HG03575 (cell line): Measurements from ENCODE around the gene PEX7.
"Not testable (repeated sequence)": the region's sequence is repeated elsewhere in the genome, so short reads cannot be mapped to it uniquely, and the experiment has no call there.

Experiments used
- ATAC-seq: cut with Tn5 transposase; IDR thresholded peaks from one replicate; pipeline ENCODE4 v1.9.1; 2021; ENCODE audit not compliant: unreplicated experiment, insufficient number of reproducible peaks, low FRiP score; ENCODE audit errors: extremely low read depth

Gene PEX7

DNA sequence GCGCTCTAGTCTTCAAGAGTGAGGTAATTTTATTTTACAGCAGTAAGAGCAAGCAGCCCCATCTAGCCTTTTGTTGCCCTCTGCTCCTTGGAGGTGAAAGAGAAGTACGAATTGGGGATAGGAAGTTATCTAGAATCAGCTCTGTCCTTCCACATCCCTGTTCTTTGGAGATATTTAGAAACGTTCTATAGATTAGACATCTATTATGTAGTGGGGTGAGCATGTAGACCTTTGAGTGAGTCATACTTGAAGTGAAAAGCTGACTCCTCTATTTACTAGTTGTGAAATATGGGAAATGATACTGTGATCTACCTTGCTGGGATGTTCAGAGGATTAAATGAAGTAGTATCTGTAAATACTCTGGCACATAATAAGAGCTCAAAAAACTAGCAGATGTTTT is 63.7 kb downstream of the PEX7 start:
- ATAC-seq = no peak

- no peak for ATAC-seq
These were observed 65.6 kb downstream of the PEX7 start for GRCh38 chr6:136887953-136888352.

- ATAC-seq = no peak
These were observed 67.1 kb downstream of the PEX7 start for GRCh38 chr6:136889271-136890193.

DNA sequence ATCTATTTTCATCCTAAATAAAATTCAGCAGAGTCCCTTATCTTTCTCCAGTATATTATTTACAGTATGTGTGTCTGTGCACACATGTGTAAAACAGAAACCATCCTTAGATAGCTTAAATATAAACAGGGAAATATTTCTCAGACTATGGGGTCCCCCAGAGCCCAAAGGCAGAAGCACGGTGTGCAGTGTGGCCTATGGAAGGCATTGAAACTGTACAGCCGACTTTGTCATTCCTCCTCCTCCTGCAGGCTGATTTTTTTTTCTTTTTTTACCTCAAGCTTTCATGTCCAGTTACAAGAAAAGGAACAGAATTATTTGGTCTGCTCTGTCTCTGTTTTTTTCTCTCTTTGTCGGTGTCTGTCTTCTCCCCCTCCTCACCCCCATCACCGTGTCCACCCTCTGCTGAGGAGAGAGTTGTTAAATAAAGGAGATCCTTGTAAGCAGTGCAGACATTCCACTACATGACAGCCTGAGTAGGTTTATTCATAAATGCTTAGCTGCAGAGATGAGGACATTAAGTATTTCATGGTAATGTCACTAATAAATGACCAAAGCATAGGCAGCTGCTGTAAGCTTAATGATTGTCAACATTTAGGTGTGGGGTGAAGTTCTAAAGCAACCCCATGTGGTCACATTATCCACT is 67.9 kb downstream of the PEX7 start:
- no peak for ATAC-seq

GRCh38 chr6:136890986-136891385 is 68.6 kb downstream of the PEX7 start:
- ATAC-seq = no peak

DNA sequence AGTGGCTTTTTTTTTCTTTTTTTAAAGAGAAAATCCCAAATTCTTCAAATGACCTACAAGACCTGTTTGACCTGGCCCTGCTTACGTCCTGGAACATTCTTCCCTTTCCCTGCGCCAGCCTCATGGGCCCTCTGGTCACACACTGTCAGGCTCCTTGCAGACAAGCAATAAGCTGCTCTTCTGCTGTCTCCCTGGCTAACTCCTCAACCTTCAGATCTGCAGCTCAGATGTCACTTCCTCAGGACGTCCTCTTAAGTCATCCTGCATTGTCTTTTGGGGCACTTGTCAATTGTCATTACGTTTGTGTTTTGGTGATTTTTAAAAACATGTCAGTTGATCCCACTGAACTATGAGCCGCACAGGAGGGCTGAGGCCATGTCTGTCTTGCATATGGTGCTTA is 70.8 kb downstream of the PEX7 start:
- no peak for ATAC-seq

DNA sequence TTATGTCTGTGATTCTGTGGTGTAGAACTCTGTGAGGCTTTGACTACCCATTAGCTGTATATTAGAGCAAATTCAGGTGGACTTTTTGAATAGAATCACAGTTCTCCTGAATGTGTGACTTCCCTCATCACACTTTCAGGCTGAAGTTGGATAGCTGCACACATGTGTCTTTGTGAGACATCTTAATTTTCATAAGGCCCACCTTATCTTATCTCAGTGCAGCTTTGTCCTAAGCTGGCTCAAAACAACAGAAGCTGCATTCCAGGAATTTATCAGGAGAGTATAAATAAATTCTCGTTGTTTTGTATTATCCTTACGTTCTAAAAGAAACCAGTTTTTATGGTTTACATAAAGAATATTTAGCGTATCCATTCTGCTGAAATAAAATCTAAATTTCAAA is 73.5 kb downstream of the PEX7 start:
- ATAC-seq = no peak

DNA sequence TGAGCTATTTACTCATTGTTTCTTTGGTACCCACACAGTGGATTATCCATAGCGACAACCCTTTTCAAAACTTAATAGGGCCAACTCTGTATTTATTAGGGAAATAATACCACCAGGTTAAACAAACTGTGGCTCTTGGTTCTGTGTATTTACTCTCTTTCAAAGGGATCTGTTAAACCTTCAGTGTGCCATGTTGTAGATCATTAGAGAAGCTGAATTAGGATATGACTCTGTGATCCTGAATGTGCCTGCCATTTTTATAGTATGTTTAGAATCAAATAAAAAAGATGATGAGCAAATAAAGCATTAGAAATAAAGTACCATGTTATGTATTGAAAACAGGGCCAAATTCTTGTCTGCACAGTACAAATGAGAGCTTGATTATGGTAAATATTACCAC is 74.7 kb downstream of the PEX7 start:
- no peak for ATAC-seq

- ATAC-seq = no peak
These were observed 78.9 kb downstream of the PEX7 start for GRCh38 chr6:136901212-136901784.

DNA sequence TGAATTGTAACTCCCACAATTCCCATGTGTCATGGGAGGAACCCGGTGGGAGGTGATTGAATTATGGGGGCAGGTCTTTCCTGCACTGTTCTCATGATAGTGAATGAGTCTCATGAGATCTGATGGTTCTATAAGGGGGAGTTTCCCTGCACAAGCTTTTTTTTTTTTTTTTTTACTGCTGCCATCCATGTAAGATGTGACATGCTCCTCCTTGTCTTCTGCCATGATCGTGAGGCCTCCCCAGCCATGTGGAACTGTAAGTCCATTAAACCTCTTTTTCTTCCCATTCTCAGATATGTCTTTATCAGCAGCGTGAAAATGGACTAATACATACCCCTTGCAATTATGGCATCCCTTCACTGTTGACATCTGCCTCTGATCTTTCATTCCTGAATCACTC is 82.1 kb downstream of the PEX7 start:
- ATAC-seq = not testable (repeated sequence)

DNA sequence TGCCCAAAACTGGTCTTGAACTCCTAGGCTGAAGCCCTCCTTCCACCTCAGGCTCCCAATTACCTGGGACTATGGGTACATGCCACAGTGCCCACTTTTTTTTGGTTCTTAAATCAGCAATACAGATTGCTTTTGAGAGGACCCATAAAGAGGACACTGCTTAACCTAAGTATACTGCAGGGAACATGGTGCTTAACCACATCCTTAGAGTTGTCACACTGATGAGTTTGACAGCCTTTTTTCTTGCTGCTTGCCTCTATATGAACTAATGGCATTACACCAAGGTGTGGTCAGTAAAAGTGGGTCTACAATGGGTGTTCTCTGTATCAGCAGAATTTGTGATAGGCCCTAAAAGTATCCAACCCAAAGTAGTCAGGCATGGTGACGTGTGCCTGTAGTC is 92.6 kb downstream of the PEX7 start:
- no peak for ATAC-seq

- no peak for ATAC-seq
These were observed 96.3 kb downstream of the PEX7 start for GRCh38 chr6:136918706-136919105.

DNA sequence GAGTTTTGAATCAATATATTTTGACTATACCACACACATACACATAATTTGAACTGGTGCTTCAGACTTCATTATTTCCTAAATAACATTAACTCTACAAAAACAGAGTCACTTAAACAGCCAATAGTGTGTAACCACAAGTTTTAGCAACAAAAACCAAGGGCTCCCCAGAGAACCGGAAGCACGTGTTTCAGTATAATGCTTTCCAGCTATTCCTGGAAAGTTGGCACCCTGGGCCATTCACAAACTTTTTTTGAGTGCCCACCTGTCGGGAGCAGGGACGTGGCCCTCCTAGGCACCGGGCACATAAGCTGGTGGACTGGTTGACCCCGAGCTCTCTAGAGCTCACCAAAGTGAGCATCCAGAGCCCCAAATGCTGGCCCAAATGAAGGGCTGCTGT is 97.8 kb downstream of the PEX7 start:
- ATAC-seq = no peak

DNA sequence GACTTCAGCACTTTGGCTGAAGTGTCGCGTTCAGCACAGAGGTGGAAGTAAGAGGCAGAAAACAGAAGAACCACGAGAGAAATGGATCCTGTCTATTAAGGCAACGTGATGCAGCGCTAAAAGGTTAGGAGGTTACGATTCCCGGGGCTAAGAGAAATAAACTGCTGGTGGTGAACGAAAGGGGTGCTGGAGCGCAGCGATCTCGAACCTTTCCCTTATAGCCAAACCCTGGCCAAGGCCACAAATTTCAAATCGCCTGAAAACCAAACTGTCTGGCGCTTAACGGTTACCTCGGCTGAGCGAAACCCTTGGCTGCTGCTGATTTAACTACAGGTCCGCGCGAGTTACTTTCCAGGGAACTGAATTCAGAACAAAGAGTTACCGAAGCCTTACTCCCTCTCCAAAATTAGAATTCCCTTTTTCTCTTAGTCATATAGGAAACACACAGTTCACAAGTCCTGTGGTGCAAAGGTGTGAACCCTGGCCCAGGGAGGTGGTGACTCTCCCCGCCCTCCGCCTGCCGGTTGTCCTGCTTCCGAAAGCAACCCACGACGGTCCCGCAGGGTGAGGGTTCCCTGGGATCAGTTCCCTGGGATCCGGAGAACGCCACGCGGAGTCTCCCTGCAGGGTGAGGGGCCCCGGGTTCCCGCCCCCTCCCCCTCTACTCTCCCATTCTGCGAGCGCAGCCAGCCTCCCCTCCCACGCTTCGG is 98.4 kb downstream of the PEX7 start:
- ATAC-seq = no peak

- ATAC-seq = no peak
These were observed 99.1 kb downstream of the PEX7 start for GRCh38 chr6:136921381-136921935.

GRCh38 chr6:136921936-136922684 is 99.7 kb downstream of the PEX7 start, which contains the start of gene SLC35D3:
SLC35D3 (plus strand) TSS chr6:136922301; CDS start chr6:136922429, 128 bp downstream.
- no peak for ATAC-seq

DNA sequence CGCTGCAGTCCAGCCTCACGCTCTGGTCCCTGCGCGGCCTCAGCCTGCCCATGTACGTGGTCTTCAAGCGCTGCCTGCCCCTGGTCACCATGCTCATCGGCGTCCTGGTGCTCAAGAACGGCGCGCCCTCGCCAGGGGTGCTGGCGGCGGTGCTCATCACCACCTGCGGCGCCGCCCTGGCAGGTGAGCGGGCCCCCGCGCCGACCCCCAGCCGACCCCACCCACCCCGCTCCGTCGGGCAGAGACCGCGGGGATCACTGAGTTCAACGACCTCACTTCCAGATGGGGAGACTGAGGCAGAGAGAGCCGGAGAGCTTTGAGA is 100.3 kb downstream of the PEX7 start:
- ATAC-seq = no peak

GRCh38 chr6:136923116-136923953 is 100.9 kb downstream of the PEX7 start:
- ATAC-seq = no peak
